ENCODE results near the gene GBA2.

GRCh38 chr9:35771075-35771433 lies 22.0 kb upstream of the GBA2 start:
- TF ChIP-seq CTCF (IDR thresholded peaks at IDR 0.05): no peak
- peak in 1 of 2 donors; percentile 39 for TF ChIP-seq POLR2AphosphoS5 (IDR thresholded peaks at IDR 0.05; ENCODE audit: insufficient read depth in 1 of 2, low read depth in 1 of 2)
